GM12892 (cell line): ENCODE data around the gene TMPRSS6.

ENCODE experiments used
- POLR2A ChIP-seq: IDR thresholded peaks from 2 replicates; pipeline ENCODE4 v1.6.1; 2011; ENCODE audit warnings: low read depth, low read length, control low read depth
- POLR2AphosphoS5 ChIP-seq: IDR thresholded peaks from 2 replicates; pipeline ENCODE4 v1.6.1; 2011; ENCODE audit warnings: low read depth, low read length, control low read depth
- TAF1 ChIP-seq: IDR thresholded peaks from 2 replicates; pipeline ENCODE4 v1.6.1; 2011; ENCODE audit warnings: low read depth, mild to moderate bottlenecking, control low read depth, low read length, borderline replicate concordance

- TF ChIP-seq TAF1 (no peak), POLR2AphosphoS5 (no peak), POLR2A (no peak)
These were observed 86.8 kb downstream of the TMPRSS6 start for GRCh38 chr22:37022483-37023337.
